H1 (cell line): ENCODE measurements around the gene DNLZ. TPM values are rescaled to one million over a fixed set of nuclear protein-coding genes. Genes with fewer than 3 reads are reported as not detected.

Experiments used
- CTCF ChIA-PET: fragments of 300-600 bp; sonication (Branson Sonifier 250); formaldehyde crosslinking; loops from one replicate; lab custom pipeline; 2021; ENCODE audit not compliant: partially characterized antibody; lab: Charles Lee
- POLR2A ChIA-PET: fragments of 300-600 bp; sonication (Branson Sonifier 250); formaldehyde crosslinking; loops from one replicate; lab custom pipeline; 2021; ENCODE audit warnings: inconsistent platforms; ENCODE audit not compliant: partially characterized antibody; lab: Charles Lee
- DNase-seq, 2 experiments: peaks; one replicate each; pipeline versions ENCODE4 v3.0.0 to v3.0.0-alpha.2; 2010 to 2022; ENCODE audit warnings: low spot score in 2 of 2, low read depth in 1 of 2, mixed read lengths in 1 of 2
- FAIRE-seq: peaks from 2 replicates; lab custom pipeline; 2011; peaks lifted over from hg19 to GRCh38; lab: Jason Lieb, UNC
- H2AFZ ChIP-seq: 2 replicates; pipeline ENCODE4 v1.8.1; 2012; ENCODE audit warnings: low read length, inconsistent platforms
- H2AK5ac ChIP-seq: 2 replicates; pipeline ENCODE4 v1.6.1; 2013; ENCODE audit warnings: low read depth, low read length
- H2BK120ac ChIP-seq: replicated peaks from 2 replicates; pipeline ENCODE3; 2013; ENCODE audit warnings: low read depth, low read length, inconsistent platforms
- H2BK12ac ChIP-seq: 2 replicates; pipeline ENCODE4 v1.6.1; 2013; ENCODE audit warnings: low read depth, low read length
- H2BK15ac ChIP-seq: 2 replicates; pipeline ENCODE4 v1.6.1; 2013; ENCODE audit warnings: low read length
- H2BK20ac ChIP-seq: 2 replicates; pipeline ENCODE4 v1.6.1; 2013; ENCODE audit warnings: low read length
- H2BK5ac ChIP-seq: 2 replicates; pipeline ENCODE4 v1.6.1; 2013; ENCODE audit warnings: low read depth, low read length
- H3K14ac ChIP-seq: 2 replicates; pipeline ENCODE4 v1.6.1; 2013; ENCODE audit warnings: inconsistent platforms; ENCODE audit not compliant: insufficient read length
- H3K18ac ChIP-seq: 2 replicates; pipeline ENCODE4 v1.6.1; 2013; ENCODE audit warnings: low read length; ENCODE audit errors: extremely low read depth
- H3K23ac ChIP-seq: 2 replicates; pipeline ENCODE4 v1.6.1; 2013; ENCODE audit warnings: inconsistent platforms; ENCODE audit not compliant: insufficient read length
- H3K23me2 ChIP-seq: 2 replicates; pipeline ENCODE4 v1.6.1; 2013; ENCODE audit warnings: low read depth, low read length
- H3K27ac ChIP-seq: 2 replicates; pipeline ENCODE4 v1.6.1; 2011; ENCODE audit warnings: low read depth, low read length, inconsistent platforms
- H3K27me3 ChIP-seq, 4 experiments: replicated peaks in 1 of 4; 1 replicate in 1 of 4; 2 replicates in 3 of 4; pipeline versions ENCODE4 v1.6.1 to v1.8.1; 2011 to 2013; ENCODE audit warnings: low read length in 3 of 4, mild to moderate bottlenecking in 3 of 4, inconsistent platforms in 2 of 4, mixed read lengths in 2 of 4, moderate library complexity in 1 of 4; ENCODE audit not compliant: control insufficient read depth in 3 of 4, insufficient read depth in 3 of 4; ENCODE audit errors: extremely low read depth in 1 of 4
- H3K36me3 ChIP-seq, 4 experiments: 2 replicates each; pipeline versions ENCODE4 v1.6.1 to v1.8.1; 2011 to 2013; ENCODE audit warnings: mild to moderate bottlenecking in 4 of 4, low read length in 3 of 4, moderate library complexity in 2 of 4, control low read depth in 1 of 4, inconsistent platforms in 1 of 4; ENCODE audit not compliant: insufficient read depth in 4 of 4, control insufficient read depth in 2 of 4
- H3K4ac ChIP-seq: replicated peaks from 2 replicates; pipeline ENCODE3; 2013; ENCODE audit warnings: low read length, low read depth, mixed read lengths, inconsistent platforms; ENCODE audit not compliant: insufficient read length
- H3K4me1 ChIP-seq, 4 experiments: replicated peaks in 1 of 4; 1 replicate in 1 of 4; 2 replicates in 3 of 4; pipeline versions ENCODE4 v1.6.1 to v1.8.1; 2011 to 2013; ENCODE audit warnings: low read length in 3 of 4, inconsistent platforms in 2 of 4, mixed read lengths in 1 of 4; ENCODE audit not compliant: insufficient read depth in 4 of 4, control insufficient read depth in 3 of 4
- H3K4me2 ChIP-seq, 2 experiments: 2 replicates each; pipeline versions ENCODE4 v1.6.1 to v1.8.1; 2011 to 2013; ENCODE audit warnings: low read depth in 2 of 2, low read length in 2 of 2, control low read depth in 1 of 2, inconsistent platforms in 1 of 2, mild to moderate bottlenecking in 1 of 2; ENCODE audit not compliant: insufficient read depth in 1 of 2
- H3K4me3 ChIP-seq, 4 experiments: fragments of 200-600, 300-600 bp in 1 of 4; sonication (generic), shearing (Covaris generic), sonication (Bioruptor Twin) in 1 of 4; 2 replicates each; pipeline versions ENCODE4 v1.5.1 to v1.8.1; 2011 to 2016; ENCODE audit warnings: low read length in 4 of 4, low read depth in 3 of 4, control low read depth in 2 of 4, inconsistent platforms in 2 of 4, mild to moderate bottlenecking in 2 of 4, mixed read lengths in 1 of 4, moderate library complexity in 1 of 4; ENCODE audit not compliant: insufficient read depth in 2 of 4; ENCODE audit errors: extremely low read depth in 1 of 4
- H3K56ac ChIP-seq: replicated peaks from 2 replicates; pipeline ENCODE3; 2013; ENCODE audit warnings: low read depth, mild to moderate bottlenecking, mixed read lengths, low read length, inconsistent platforms; ENCODE audit not compliant: insufficient read length
- H3K79me1 ChIP-seq: 2 replicates; pipeline ENCODE4 v1.6.1; 2013; ENCODE audit warnings: low read depth, low read length, control low read depth
- H3K79me2 ChIP-seq, 2 experiments: 2 replicates each; pipeline versions ENCODE4 v1.6.1 to v1.8.1; 2012 to 2013; ENCODE audit warnings: low read length in 2 of 2, mild to moderate bottlenecking in 2 of 2, inconsistent platforms in 1 of 2; ENCODE audit not compliant: insufficient read depth in 2 of 2, control insufficient read depth in 1 of 2
- H3K9ac ChIP-seq, 4 experiments: replicated peaks in 1 of 4; 1 replicate in 1 of 4; 2 replicates in 3 of 4; pipeline versions ENCODE4 v1.6.1 to v1.8.1; 2011 to 2013; ENCODE audit warnings: low read depth in 3 of 4, low read length in 3 of 4, control low read depth in 2 of 4, mild to moderate bottlenecking in 2 of 4, moderate library complexity in 2 of 4, inconsistent platforms in 1 of 4; ENCODE audit errors: extremely low read depth in 1 of 4
- H3K9me3 ChIP-seq, 2 experiments: 2 replicates each; pipeline versions ENCODE4 v1.6.1 to v1.8.1; 2012 to 2013; ENCODE audit warnings: mild to moderate bottlenecking in 2 of 2, moderate library complexity in 2 of 2, control low read depth in 1 of 2, inconsistent platforms in 1 of 2, low read depth in 1 of 2, low read length in 1 of 2, mixed read lengths in 1 of 2; ENCODE audit not compliant: insufficient read depth in 2 of 2
- H4K20me1 ChIP-seq, 2 experiments: replicated peaks in 1 of 2; 2 replicates each; pipeline versions ENCODE3 to v1.8.1; 2011 to 2013; ENCODE audit warnings: inconsistent platforms in 2 of 2, low read length in 2 of 2, mild to moderate bottlenecking in 1 of 2; ENCODE audit not compliant: insufficient read depth in 2 of 2, control insufficient read depth in 1 of 2
- H4K5ac ChIP-seq: 2 replicates; pipeline ENCODE4 v1.6.1; 2013; ENCODE audit warnings: low read length, low read depth, mixed read lengths, inconsistent platforms; ENCODE audit not compliant: insufficient read length
- H4K8ac ChIP-seq: 2 replicates; pipeline ENCODE4 v1.8.0; 2013; ENCODE audit warnings: mild to moderate bottlenecking, moderate library complexity, low read length, inconsistent platforms; ENCODE audit not compliant: insufficient read depth; ENCODE audit errors: extremely low read depth
- H4K91ac ChIP-seq: replicated peaks from 2 replicates; pipeline ENCODE3; 2013; ENCODE audit warnings: low read length, mixed read lengths, inconsistent platforms; ENCODE audit not compliant: insufficient read length
- ASH2L ChIP-seq: fragments of 200-600, 300-600 bp; sonication (generic); IDR thresholded peaks from one replicate; pipeline ENCODE4 v1.7.1; 2017; ENCODE audit warnings: low read length
- BACH1 ChIP-seq: IDR thresholded peaks from 2 replicates; pipeline ENCODE4 v1.6.1; 2012; ENCODE audit warnings: low read length, improper control_type of control experiment
- FOSL1 ChIP-seq: IDR thresholded peaks from 2 replicates; pipeline ENCODE4 v1.6.1; 2011; ENCODE audit warnings: mild to moderate bottlenecking, low read depth, low read length, moderate library complexity; ENCODE audit not compliant: insufficient read depth
- GABPA ChIP-seq: IDR thresholded peaks from 2 replicates; pipeline ENCODE4 v1.6.1; 2011; ENCODE audit warnings: mild to moderate bottlenecking, low read length, moderate library complexity, borderline replicate concordance; ENCODE audit not compliant: insufficient read depth
- HDAC2 ChIP-seq, 2 experiments: fragments of 300-600 bp in 1 of 2; sonication (generic) in 1 of 2; IDR thresholded peaks; 2 replicates each; pipeline ENCODE4 v1.6.1; 2011 to 2012; ENCODE audit warnings: low read depth in 2 of 2, low read length in 2 of 2, mild to moderate bottlenecking in 2 of 2, moderate library complexity in 2 of 2, borderline replicate concordance in 1 of 2, inconsistent platforms in 1 of 2
- HDAC6 ChIP-seq: IDR thresholded peaks from one replicate; pipeline ENCODE4 v1.7.1; 2012; ENCODE audit warnings: low read depth, mild to moderate bottlenecking, inconsistent platforms, low read length, moderate library complexity
- JUN ChIP-seq: IDR thresholded peaks from 2 replicates; pipeline ENCODE4 v1.6.1; 2011; ENCODE audit warnings: low read depth, mild to moderate bottlenecking, improper control_type of control experiment, low read length
- PHF8 ChIP-seq: fragments of 200-600 bp; sonication (generic); conservative IDR thresholded peaks from 2 replicates; pipeline ENCODE4 v1.7.1; 2012; ENCODE audit warnings: low read depth, mild to moderate bottlenecking, inconsistent platforms, low read length, moderate library complexity
- POLR2A ChIP-seq, 2 experiments: IDR thresholded peaks; 1 replicate in 1 of 2; 2 replicates in 1 of 2; pipeline ENCODE4 v1.6.1; 2011; ENCODE audit warnings: low read depth in 2 of 2, low read length in 2 of 2, mild to moderate bottlenecking in 2 of 2; ENCODE audit errors: control extremely low read depth in 1 of 2
- POU5F1 ChIP-seq: IDR thresholded peaks from 2 replicates; pipeline ENCODE4 v1.6.1; 2011; ENCODE audit warnings: low read depth, mild to moderate bottlenecking, low read length, moderate library complexity
- RBBP5 ChIP-seq: IDR thresholded peaks from 2 replicates; pipeline ENCODE4 v1.7.1; 2012; ENCODE audit warnings: low read depth, mild to moderate bottlenecking, inconsistent platforms, low read length, moderate library complexity, borderline replicate concordance
- RXRA ChIP-seq: IDR thresholded peaks from 2 replicates; pipeline ENCODE4 v1.6.1; 2011; ENCODE audit warnings: low read depth, mild to moderate bottlenecking, low read length, moderate library complexity; ENCODE audit not compliant: insufficient read depth
- SIRT6 ChIP-seq: IDR thresholded peaks from one replicate; pipeline ENCODE4 v1.7.1; 2012; ENCODE audit warnings: low read length, inconsistent platforms
- SP1 ChIP-seq: IDR thresholded peaks from 2 replicates; pipeline ENCODE4 v1.6.1; 2011; ENCODE audit warnings: low read depth, low read length
- TEAD4 ChIP-seq: IDR thresholded peaks from 2 replicates; pipeline ENCODE4 v1.6.1; 2012; ENCODE audit warnings: low read depth, low read length, inconsistent platforms, mixed read lengths
- WGBS, 2 experiments: shearing (Covaris generic) in 1 of 2; methylation state at CpG; one replicate each; pipeline versions ENCODE4 v1.1.6 to v1.1.7; 2013 to 2015; ENCODE audit warnings: low lambda C conversion rate in 2 of 2, mixed read lengths in 2 of 2, inconsistent platforms in 1 of 2, low coverage in 1 of 2, missing lambda C conversion rate in 1 of 2; ENCODE audit not compliant: insufficient replicate concordance in 2 of 2, insufficient coverage in 1 of 2, insufficient read length in 1 of 2; ENCODE audit errors: extremely low coverage in 1 of 2, missing lambda C conversion rate in 1 of 2; 5-methylcytosine and 5-hydroxymethylcytosine counted together
- polyA plus RNA-seq, 7 experiments: library from polyadenylated mRNA; depleted of rRNA in 3 of 7; stranded (reverse) in 5 of 7; unstranded in 2 of 7; fragments of >200 nt in 5 of 7; fragments of 200-250 nt in 2 of 7; gene quantifications; 1 replicate in 5 of 7; 2 replicates in 1 of 7; 4 replicates in 1 of 7; pipeline versions ENCODE4 v1.2.1 to v1.2.3, GENCODE V29; 2011 to 2013; ENCODE audit warnings: missing spikeins in 2 of 7, mixed read lengths in 2 of 7
- total RNA-seq: library from RNA; stranded (reverse); fragmentation: NEBNext Ultra II Directional; extraction: Animal tissue kit (Norgen Biotek cat#: 25700); gene quantifications from 2 replicates; pipeline ENCODE4 v1.2.1, GENCODE V29; 2021

DNLZ gene
- total and polyA plus RNA-seq, 2 of the 8 experiments (the other 6 are each of a cell fraction or from before 2014, with no cell fraction given), result 11.6 to 17.9 TPM

GRCh38 chr9:136366826-136367225 lies 3.3 kb upstream of the DNLZ start:
- H2BK20ac ChIP-seq, result no peak overlapping the region
- H2BK120ac ChIP-seq, result no peak overlapping the region
- no peak overlapping the region for H2BK15ac ChIP-seq
- no peak overlapping the region for H4K91ac ChIP-seq
- ChIA-PET CTCF (interaction anchor here (0.7 to 7.1 kb wide), 14 partner anchors 8 to 251 kb away, joined by 3 to 80 read pairs (median 3); no protein-coding TSS in a partner anchor), POLR2A (interaction anchor here (0.6 to 15.8 kb wide), 11 partner anchors 9 to 562 kb away, joined by 3 to 137 read pairs (median 4); partner anchors contain the start of genes CARD9 and SNAPC4)
- H3K4me3 ChIP-seq, result no peak overlapping the region
- H3K27me3 ChIP-seq, result peaks cover 0 to 2% (median 0%) of the 10 kb centered on the region in 4 experiments; a peak in 2 of 7 replicates
- no peak overlapping the region for H2BK5ac ChIP-seq
- H3K18ac ChIP-seq, result no peak overlapping the region
- H3K4me2 ChIP-seq, result no peak overlapping the region
- no peaks in the 10 kb centered on the region; the same call in 1 of the 2 replicates for H3K23me2 ChIP-seq
- no peak overlapping the region for H3K4ac ChIP-seq
- H3K23ac ChIP-seq, result no peak overlapping the region
- H2AK5ac ChIP-seq, result no peak overlapping the region
- no peak overlapping the region for H3K56ac ChIP-seq
- no peak overlapping the region; the same call in 1 of the 2 replicates for H4K8ac ChIP-seq
- peaks cover 0 to 3% of the 10 kb centered on the region in 2 experiments; a peak in 1 of 4 replicates for H3K9me3 ChIP-seq
- H3K79me2 ChIP-seq, result no peaks in the 10 kb centered on the region
- H3K4me1 ChIP-seq, result peaks cover 0 to 8% (median under 1%) of the 10 kb centered on the region in 4 experiments; a peak in 3 of 7 replicates
- WGBS, 2 experiments, result 90% methylated on average over 9 of the region's 9 CpGs; no CpG with 5 or more reads in 1 of the 2 experiments
- H2AFZ ChIP-seq, result no peak overlapping the region
- FAIRE-seq, result no peak
- no peak overlapping the region for H4K5ac ChIP-seq
- H4K20me1 ChIP-seq, result peaks cover 0 to 7% of the 10 kb centered on the region in 2 experiments
- peaks cover 3% of the 10 kb centered on the region for H3K79me1 ChIP-seq
- peaks cover 0 to 2% (median 0%) of the 10 kb centered on the region in 4 experiments; a peak in 1 of 8 replicates for H3K36me3 ChIP-seq
- no peak for DNase-seq
- no peak overlapping the region for H3K9ac ChIP-seq
- no peak overlapping the region for H3K27ac ChIP-seq
- no peak overlapping the region for H2BK12ac ChIP-seq
- H3K14ac ChIP-seq, result no peak overlapping the region
- TF ChIP-seq POU5F1, result no peak
- no peak for TF ChIP-seq RXRA
- no peak for TF ChIP-seq FOSL1
- no peak for TF ChIP-seq ASH2L
- TF ChIP-seq TEAD4, result no peak
- no peak for TF ChIP-seq HDAC6
- no peak for TF ChIP-seq JUN
- TF ChIP-seq RBBP5, result no peak
- no peak for TF ChIP-seq BACH1
- no peak for TF ChIP-seq PHF8
- TF ChIP-seq POLR2A (IDR thresholded peaks at IDR 0.05; ENCODE audit: control extremely low read depth in 1 of 2, low read depth in 2 of 2, low read length in 2 of 2), result no peak
- no peak for TF ChIP-seq SP1
- no peak for TF ChIP-seq SIRT6
- no peak for TF ChIP-seq HDAC2 (IDR thresholded peaks at IDR 0.05; ENCODE audit: borderline replicate concordance in 1 of 2, low read depth in 2 of 2, low read length in 2 of 2)
- TF ChIP-seq GABPA, result no peak
